ENCODE results near the gene UNC93A.
"Not testable (repeated sequence)": the region's sequence is repeated elsewhere in the genome, so short reads cannot be mapped to it uniquely, and the experiment has no call there.

The UNC93A gene

GRCh38 chr6:167317172-167317571, 26.1 kb downstream of the UNC93A start:
- DNase-seq (ENCODE audit: low spot score in 2 of 2): no peak
- H3K36me3 Mint-ChIP-seq (ENCODE audit: insufficient read depth): no peaks in the 10 kb centered on the region
- no peak overlapping the region for H3K27ac Mint-ChIP-seq (ENCODE audit: low read depth)
- H3K27me3 Mint-ChIP-seq: peaks cover 57% of the 10 kb centered on the region
- H3K9me3 Mint-ChIP-seq: no peaks in the 10 kb centered on the region
- H3K4me1 Mint-ChIP-seq: no peaks in the 10 kb centered on the region
- H3K4me3 Mint-ChIP-seq: no peak overlapping the region
- ATAC-seq (replicated peaks; ENCODE audit: extremely low read depth, poor library complexity, severe bottlenecking): no peak

DNA sequence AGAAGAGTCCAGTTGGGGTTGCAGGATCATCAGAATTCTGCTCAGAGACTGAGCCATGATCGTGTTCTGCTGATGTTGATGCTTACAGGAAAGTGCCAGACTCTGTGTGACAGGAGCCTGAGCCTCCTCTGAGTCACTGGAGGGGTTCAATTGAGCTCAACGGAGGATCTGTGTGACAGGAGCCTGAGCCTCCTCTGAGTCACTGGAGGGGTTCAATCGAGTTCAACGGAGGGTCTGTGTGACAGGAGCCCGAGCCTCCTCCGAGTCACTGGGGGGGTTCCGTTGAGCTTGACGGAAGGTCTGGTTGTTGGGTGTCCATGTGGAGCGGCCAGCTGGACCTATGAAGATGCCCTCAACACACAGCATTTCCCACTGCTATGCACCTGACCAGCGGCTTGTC, 27.2 kb downstream of the UNC93A start:
- H3K4me3 Mint-ChIP-seq; H3K4me1 Mint-ChIP-seq; H3K9me3 Mint-ChIP-seq; H3K27ac Mint-ChIP-seq (ENCODE audit: low read depth); ATAC-seq (replicated peaks; ENCODE audit: extremely low read depth, poor library complexity, severe bottlenecking); DNase-seq (ENCODE audit: low spot score in 2 of 2); H3K36me3 Mint-ChIP-seq (ENCODE audit: insufficient read depth): not testable (repeated sequence)
- H3K27me3 Mint-ChIP-seq: peaks cover 57% of the 10 kb centered on the region

GRCh38 chr6:167318856-167319255, 27.7 kb downstream of the UNC93A start:
- H3K27me3 Mint-ChIP-seq: peaks cover 62% of the 10 kb centered on the region
- not testable (repeated sequence) for H3K4me3 Mint-ChIP-seq; DNase-seq (ENCODE audit: low spot score in 2 of 2); ATAC-seq (replicated peaks; ENCODE audit: extremely low read depth, poor library complexity, severe bottlenecking); H3K36me3 Mint-ChIP-seq (ENCODE audit: insufficient read depth); H3K9me3 Mint-ChIP-seq; H3K4me1 Mint-ChIP-seq; H3K27ac Mint-ChIP-seq (ENCODE audit: low read depth)

GRCh38 chr6:167319856-167320753, 29.0 kb downstream of the UNC93A start:
- H3K36me3 Mint-ChIP-seq (ENCODE audit: insufficient read depth); H3K4me1 Mint-ChIP-seq; ATAC-seq (replicated peaks; ENCODE audit: extremely low read depth, poor library complexity, severe bottlenecking); DNase-seq (ENCODE audit: low spot score in 2 of 2); H3K27ac Mint-ChIP-seq (ENCODE audit: low read depth); H3K9me3 Mint-ChIP-seq; H3K4me3 Mint-ChIP-seq: not testable (repeated sequence)
- H3K27me3 Mint-ChIP-seq: peaks cover 58% of the 10 kb centered on the region

GRCh38 chr6:167320754-167321056, 29.6 kb downstream of the UNC93A start:
- not testable (repeated sequence) for ATAC-seq (replicated peaks; ENCODE audit: extremely low read depth, poor library complexity, severe bottlenecking); H3K27ac Mint-ChIP-seq (ENCODE audit: low read depth); H3K4me1 Mint-ChIP-seq; H3K4me3 Mint-ChIP-seq; DNase-seq (ENCODE audit: low spot score in 2 of 2); H3K9me3 Mint-ChIP-seq; H3K36me3 Mint-ChIP-seq (ENCODE audit: insufficient read depth)
- H3K27me3 Mint-ChIP-seq: peaks cover 64% of the 10 kb centered on the region

DNA sequence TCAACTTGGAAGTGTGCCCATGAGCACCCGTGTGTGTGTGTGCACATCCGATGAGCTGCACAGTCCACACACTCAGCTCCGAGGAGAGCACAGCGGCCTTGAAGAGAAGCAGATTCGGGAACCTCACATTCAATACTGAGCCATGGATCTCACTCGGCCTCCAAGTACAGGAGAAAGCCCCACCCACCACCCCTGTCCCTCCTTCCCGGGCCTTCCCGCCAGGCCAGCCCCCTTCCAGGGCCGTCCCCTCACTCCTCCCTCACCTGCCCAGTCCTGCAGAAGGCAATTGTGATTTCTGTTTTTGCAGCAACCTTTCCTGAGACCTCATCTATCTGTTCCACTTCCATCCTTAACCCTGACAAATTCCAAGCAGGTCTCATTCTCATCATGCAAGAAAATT, 30.1 kb downstream of the UNC93A start:
- H3K4me3 Mint-ChIP-seq; DNase-seq (ENCODE audit: low spot score in 2 of 2); H3K4me1 Mint-ChIP-seq; H3K9me3 Mint-ChIP-seq; H3K27ac Mint-ChIP-seq (ENCODE audit: low read depth); H3K36me3 Mint-ChIP-seq (ENCODE audit: insufficient read depth); ATAC-seq (replicated peaks; ENCODE audit: extremely low read depth, poor library complexity, severe bottlenecking): not testable (repeated sequence)
- peaks cover 68% of the 10 kb centered on the region for H3K27me3 Mint-ChIP-seq

GRCh38 chr6:167323111-167323510, 32.0 kb downstream of the UNC93A start:
- DNase-seq (ENCODE audit: low spot score in 2 of 2) (no peak), ATAC-seq (replicated peaks; ENCODE audit: extremely low read depth, poor library complexity, severe bottlenecking) (no peak)
- no peak overlapping the region for H3K4me3 Mint-ChIP-seq
- no peaks in the 10 kb centered on the region for H3K4me1 Mint-ChIP-seq
- no peak overlapping the region for H3K27ac Mint-ChIP-seq (ENCODE audit: low read depth)
- H3K27me3 Mint-ChIP-seq: peaks cover 54% of the 10 kb centered on the region
- no peaks in the 10 kb centered on the region for H3K36me3 Mint-ChIP-seq (ENCODE audit: insufficient read depth)
- no peaks in the 10 kb centered on the region for H3K9me3 Mint-ChIP-seq

DNA sequence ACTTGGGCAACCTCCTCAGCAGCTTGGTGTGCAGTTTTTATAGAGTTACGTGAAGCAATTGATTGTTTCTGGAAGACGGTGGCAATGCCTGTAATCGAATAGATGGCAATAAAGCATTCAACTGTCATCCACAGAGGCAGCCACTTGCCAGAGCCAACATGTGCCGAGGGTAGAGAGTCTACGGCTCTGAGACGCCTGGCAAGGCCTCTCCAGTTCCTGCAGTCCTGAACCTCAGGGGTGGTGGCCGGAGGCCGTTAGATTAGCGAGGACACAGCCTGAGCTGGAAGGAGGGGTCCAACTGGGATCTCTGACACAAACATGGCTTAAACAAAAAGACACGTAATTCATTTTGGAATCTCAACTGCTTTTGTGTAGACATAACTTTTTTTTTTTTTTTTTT, 33.0 kb downstream of the UNC93A start:
- Mint-ChIP-seq H3K4me3 (no peak overlapping the region), H3K36me3 (ENCODE audit: insufficient read depth) (no peaks in the 10 kb centered on the region), H3K4me1 (no peaks in the 10 kb centered on the region), H3K9me3 (no peaks in the 10 kb centered on the region), H3K27me3 (peaks cover 58% of the 10 kb centered on the region), H3K27ac (ENCODE audit: low read depth) (no peak overlapping the region)
- ATAC-seq (replicated peaks; ENCODE audit: extremely low read depth, poor library complexity, severe bottlenecking): no peak
- DNase-seq (ENCODE audit: low spot score in 2 of 2): no peak

DNA sequence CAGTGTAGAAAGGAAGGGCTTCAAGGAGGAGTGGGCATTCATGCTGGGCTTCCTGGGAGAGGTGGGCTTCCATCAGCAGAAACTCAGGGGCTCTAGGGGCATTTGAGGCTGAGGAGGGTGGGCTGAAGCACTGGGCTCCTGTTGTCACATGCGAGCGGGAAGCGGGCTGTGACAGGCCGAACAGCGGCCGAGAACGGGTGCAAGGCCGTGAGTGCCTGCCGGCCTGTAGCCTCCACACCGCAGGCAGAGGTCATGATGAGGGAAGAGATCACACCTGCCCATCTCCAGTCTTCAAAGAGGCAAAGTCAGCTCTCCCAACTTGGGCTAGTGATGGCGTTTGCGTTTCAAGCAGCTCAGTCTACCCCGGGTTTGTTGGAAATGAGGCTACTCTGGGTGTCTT, 34.7 kb downstream of the UNC93A start:
- Mint-ChIP-seq H3K4me3 (no peak overlapping the region), H3K27me3 (peaks cover 73% of the 10 kb centered on the region), H3K36me3 (ENCODE audit: insufficient read depth) (no peaks in the 10 kb centered on the region), H3K9me3 (no peaks in the 10 kb centered on the region), H3K4me1 (no peaks in the 10 kb centered on the region), H3K27ac (ENCODE audit: low read depth) (no peak overlapping the region)
- no peak for DNase-seq (ENCODE audit: low spot score in 2 of 2)
- ATAC-seq (replicated peaks; ENCODE audit: extremely low read depth, poor library complexity, severe bottlenecking): no peak

DNA sequence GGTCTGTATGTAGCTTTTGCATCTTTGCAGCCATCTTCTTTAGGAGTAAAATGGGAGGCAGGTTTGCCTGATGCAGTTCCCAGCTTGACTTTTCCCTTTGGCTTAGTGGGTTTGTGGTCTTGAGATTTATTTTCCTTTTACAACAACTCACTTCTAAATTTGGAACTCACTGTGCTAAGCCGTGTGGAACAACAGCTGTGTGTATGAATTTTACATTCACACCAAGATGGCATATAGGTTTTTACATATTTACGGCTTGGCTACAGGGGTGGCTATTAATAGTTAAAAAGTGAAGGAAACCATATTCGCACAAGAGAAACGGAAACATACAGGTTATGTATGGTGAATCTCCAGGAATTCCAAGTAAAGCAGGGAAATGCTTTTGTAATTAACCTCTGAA, 36.3 kb downstream of the UNC93A start:
- Mint-ChIP-seq H3K4me1 (no peaks in the 10 kb centered on the region), H3K4me3 (no peak overlapping the region), H3K27me3 (peaks cover 64% of the 10 kb centered on the region), H3K36me3 (ENCODE audit: insufficient read depth) (no peaks in the 10 kb centered on the region), H3K27ac (ENCODE audit: low read depth) (no peak overlapping the region), H3K9me3 (no peaks in the 10 kb centered on the region)
- DNase-seq (ENCODE audit: low spot score in 2 of 2) (no peak), ATAC-seq (replicated peaks; ENCODE audit: extremely low read depth, poor library complexity, severe bottlenecking) (no peak)

DNA sequence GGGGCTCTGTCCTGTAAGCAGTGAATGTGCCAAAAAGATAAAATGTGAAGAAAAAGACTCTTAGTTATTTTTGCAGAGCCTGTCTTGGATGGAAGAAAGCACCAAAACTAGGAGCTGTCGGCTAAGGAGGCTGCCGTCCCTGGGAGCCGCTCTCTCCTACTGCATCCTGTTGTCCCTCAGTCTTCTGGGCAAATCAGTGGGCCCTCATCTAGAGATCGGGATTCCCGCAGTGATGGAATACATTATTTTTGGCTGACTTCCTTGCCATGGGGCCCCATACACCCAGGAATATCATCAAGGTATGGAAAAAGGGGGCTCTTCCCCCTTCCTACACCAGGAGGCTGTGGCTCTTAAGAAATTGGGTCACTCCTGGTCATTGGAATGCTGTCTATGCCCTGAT, 37.0 kb downstream of the UNC93A start:
- Mint-ChIP-seq H3K9me3 (no peaks in the 10 kb centered on the region), H3K4me3 (no peak overlapping the region), H3K27ac (ENCODE audit: low read depth) (no peak overlapping the region), H3K36me3 (ENCODE audit: insufficient read depth) (no peaks in the 10 kb centered on the region), H3K27me3 (peaks cover 57% of the 10 kb centered on the region), H3K4me1 (no peaks in the 10 kb centered on the region)
- ATAC-seq (replicated peaks; ENCODE audit: extremely low read depth, poor library complexity, severe bottlenecking): no peak
- no peak for DNase-seq (ENCODE audit: low spot score in 2 of 2)

DNA sequence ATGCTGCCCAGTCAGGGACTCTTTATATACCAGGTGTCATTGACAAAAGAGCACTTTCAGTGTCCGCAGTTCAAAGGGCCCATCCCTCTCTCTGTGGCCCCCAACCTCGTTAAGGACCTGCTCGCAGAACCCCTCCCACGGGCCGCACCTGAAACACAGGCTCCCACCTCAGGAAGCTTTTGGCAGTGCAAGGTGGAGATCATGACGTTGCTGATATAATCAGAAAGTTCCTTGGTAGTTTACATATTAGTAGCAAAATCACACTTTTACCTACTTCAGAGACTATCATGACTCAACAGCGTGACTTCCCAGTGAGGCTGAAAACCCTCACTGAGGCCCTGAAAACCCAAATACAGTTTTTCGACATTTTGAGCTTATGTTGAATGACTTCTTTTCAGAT, 37.9 kb downstream of the UNC93A start:
- Mint-ChIP-seq H3K36me3 (ENCODE audit: insufficient read depth) (no peaks in the 10 kb centered on the region), H3K27ac (ENCODE audit: low read depth) (no peak overlapping the region), H3K9me3 (no peaks in the 10 kb centered on the region), H3K4me3 (no peak overlapping the region), H3K27me3 (peaks cover 48% of the 10 kb centered on the region), H3K4me1 (no peaks in the 10 kb centered on the region)
- ATAC-seq (replicated peaks; ENCODE audit: extremely low read depth, poor library complexity, severe bottlenecking) (no peak), DNase-seq (ENCODE audit: low spot score in 2 of 2) (no peak)

GRCh38 chr6:167330750-167331149, 39.6 kb downstream of the UNC93A start:
- no peaks in the 10 kb centered on the region for H3K4me1 Mint-ChIP-seq
- no peak overlapping the region for H3K27ac Mint-ChIP-seq (ENCODE audit: low read depth)
- ATAC-seq (replicated peaks; ENCODE audit: extremely low read depth, poor library complexity, severe bottlenecking) (no peak), DNase-seq (ENCODE audit: low spot score in 2 of 2) (no peak)
- no peak overlapping the region for H3K4me3 Mint-ChIP-seq
- no peaks in the 10 kb centered on the region for H3K9me3 Mint-ChIP-seq
- peaks cover 37% of the 10 kb centered on the region for H3K27me3 Mint-ChIP-seq
- H3K36me3 Mint-ChIP-seq (ENCODE audit: insufficient read depth): no peaks in the 10 kb centered on the region

All from central memory CD8-positive, alpha-beta T cell (primary cell).